ENCODE data around the gene ANGPTL4.
A peak's percentile ranks its signal among the peaks of the same experiment; 100 is the strongest.
"Not testable (repeated sequence)": the region's sequence is repeated elsewhere in the genome, so short reads cannot be mapped to it uniquely, and the experiment has no call there.

Gene ANGPTL4

DNA sequence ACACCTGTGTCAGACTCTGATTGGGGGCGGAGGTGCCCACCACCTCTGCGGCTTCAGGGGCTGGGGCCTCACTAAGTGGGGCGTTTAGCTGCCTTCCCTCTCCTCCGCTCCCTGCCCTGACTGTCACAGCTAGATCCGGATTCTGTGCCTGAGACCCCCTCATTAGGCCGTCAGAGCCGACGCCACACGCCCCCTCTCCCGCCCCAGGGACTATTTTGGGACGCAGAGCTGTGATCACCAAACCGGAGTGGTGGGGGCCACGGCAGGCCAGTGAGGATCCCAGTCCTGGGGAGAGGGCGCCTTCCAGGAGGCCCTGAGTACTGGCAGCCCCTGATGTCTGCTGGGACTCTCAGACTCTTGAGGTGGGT, 21.7 kb upstream of the ANGPTL4 start:
- H3K4me3 Mint-ChIP-seq = no peak overlapping the region
- H3K27me3 Mint-ChIP-seq = peaks cover 42% of the 10 kb centered on the region
- no peak for ATAC-seq
- no peaks in the 10 kb centered on the region for H3K9me3 Mint-ChIP-seq
- H3K36me3 Mint-ChIP-seq (ENCODE audit: low read depth) = no peaks in the 10 kb centered on the region
- no peak overlapping the region for H3K27ac Mint-ChIP-seq
- H3K4me1 Mint-ChIP-seq = peaks cover 3% of the 10 kb centered on the region
- no peak for DNase-seq

DNA sequence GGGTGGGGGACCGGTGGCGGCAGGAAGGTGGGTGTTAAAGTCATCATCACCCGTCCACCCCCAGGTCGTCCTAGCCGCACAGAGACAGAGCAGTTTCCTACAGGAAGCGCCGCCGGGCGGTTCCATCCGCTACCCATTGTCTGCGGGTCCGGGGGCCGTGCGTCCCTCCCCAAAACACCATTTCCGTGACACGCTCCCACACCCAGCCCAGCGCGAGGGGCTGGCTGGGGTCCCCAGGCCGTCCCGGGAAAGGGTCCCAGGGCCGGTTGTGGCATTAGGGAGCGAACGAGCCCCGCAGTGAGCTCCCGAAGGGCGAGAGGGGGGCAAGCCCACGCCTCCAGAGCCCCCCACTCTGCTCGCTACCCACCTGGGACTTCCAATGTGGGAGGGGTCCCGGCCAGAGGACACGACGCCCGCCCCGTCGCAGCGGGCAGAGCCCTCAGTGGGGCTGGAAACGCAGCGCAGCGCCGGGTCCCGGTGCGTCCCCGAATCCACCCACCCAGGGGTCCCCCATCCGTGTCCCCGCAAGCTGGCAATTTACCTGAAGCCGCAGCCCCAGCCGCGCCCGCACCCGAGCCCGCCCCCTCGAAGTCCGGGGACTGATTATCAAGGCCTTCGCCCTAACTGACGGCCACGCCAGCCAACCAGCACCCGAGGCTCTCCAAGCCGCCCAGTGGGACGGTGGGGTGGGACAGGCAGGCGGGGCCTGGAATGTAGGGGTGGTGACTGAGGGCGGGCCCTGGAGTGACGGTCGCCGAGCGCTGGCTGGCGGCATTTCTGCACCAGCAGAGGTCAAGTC, 21.1 kb upstream of the ANGPTL4 start, which contains the start of gene KANK3:
KANK3 (minus strand) TSS at position 579 of the 799 bp plus-strand sequence. CDS start 5,434 bp downstream, outside the sequence.
- Mint-ChIP-seq H3K36me3 (ENCODE audit: low read depth) (no peaks in the 10 kb centered on the region), H3K9me3 (no peaks in the 10 kb centered on the region), H3K27ac (peak within 1 kb of the TSS; percentile 35), H3K4me3 (peak within 1 kb of the TSS; percentile 68), H3K27me3 (peaks cover 36% of the 10 kb centered on the region), H3K4me1 (peaks cover 3% of the 10 kb centered on the region)
- DNase-seq (peak; percentile 97), ATAC-seq (peak; percentile 100)

DNA sequence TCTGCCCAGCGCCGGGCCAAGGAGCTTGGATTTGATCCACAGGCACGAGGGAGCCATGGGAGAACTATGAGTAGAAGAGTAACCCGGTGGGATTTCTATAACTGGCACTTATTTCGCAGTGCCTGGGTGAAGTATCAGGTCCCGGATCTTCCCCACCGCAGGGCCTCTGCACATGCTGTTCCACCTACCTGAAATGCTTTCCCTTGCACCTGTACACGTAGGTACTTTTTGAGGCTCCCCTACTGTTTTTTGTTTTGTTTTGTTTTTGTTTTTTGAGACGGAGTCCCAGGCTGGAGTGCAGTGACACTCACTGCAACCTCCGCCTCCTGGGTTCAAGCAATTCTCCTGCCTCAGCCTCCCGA, 20.5 kb upstream of the ANGPTL4 start:
- Mint-ChIP-seq H3K27ac (peak overlapping the region; percentile 35), H3K36me3 (ENCODE audit: low read depth) (no peaks in the 10 kb centered on the region), H3K4me1 (peaks cover 3% of the 10 kb centered on the region), H3K9me3 (no peaks in the 10 kb centered on the region), H3K4me3 (peak overlapping the region; percentile 68), H3K27me3 (peaks cover 31% of the 10 kb centered on the region)
- no peak for DNase-seq
- no peak for ATAC-seq

DNA sequence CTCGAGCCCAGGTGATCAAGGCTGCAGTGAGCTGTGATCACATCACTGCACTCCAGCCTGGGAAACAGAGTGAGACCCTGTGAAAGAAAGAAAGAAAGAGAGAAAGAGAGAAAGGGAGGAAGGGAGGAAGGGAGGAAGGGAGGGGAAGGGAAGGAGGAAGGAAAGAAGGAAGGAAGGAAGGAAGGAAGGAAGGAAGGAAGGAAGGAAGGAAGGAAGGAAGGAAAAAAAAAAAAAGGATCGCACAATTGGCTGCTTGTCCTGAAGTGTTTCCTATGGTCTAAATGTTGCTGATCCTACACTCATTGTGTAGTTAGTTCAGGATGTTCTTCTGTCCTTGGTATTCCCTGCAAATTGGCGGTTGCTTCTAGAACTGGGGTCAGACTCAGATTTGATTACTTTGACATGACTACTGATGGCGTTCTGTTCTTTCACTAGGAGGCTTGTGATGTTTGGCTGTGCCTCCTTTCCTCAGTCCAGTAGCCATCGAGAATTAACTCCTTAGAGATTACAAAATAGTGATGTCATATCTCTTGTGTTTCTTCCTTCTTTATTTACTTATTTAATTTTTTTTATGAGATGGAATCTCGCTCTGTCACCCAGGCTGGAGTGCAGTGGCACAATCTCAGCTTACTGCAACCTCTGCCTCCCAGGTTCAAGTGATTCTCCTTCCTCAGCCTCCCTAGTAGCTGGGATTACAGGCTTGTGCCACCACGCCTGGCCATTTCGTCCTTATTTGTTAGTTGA, 14.2 kb upstream of the ANGPTL4 start:
- peaks cover 22% of the 10 kb centered on the region for H3K27me3 Mint-ChIP-seq
- H3K4me1 Mint-ChIP-seq; DNase-seq; H3K36me3 Mint-ChIP-seq (ENCODE audit: low read depth); ATAC-seq; H3K9me3 Mint-ChIP-seq; H3K27ac Mint-ChIP-seq; H3K4me3 Mint-ChIP-seq: not testable (repeated sequence)

DNA sequence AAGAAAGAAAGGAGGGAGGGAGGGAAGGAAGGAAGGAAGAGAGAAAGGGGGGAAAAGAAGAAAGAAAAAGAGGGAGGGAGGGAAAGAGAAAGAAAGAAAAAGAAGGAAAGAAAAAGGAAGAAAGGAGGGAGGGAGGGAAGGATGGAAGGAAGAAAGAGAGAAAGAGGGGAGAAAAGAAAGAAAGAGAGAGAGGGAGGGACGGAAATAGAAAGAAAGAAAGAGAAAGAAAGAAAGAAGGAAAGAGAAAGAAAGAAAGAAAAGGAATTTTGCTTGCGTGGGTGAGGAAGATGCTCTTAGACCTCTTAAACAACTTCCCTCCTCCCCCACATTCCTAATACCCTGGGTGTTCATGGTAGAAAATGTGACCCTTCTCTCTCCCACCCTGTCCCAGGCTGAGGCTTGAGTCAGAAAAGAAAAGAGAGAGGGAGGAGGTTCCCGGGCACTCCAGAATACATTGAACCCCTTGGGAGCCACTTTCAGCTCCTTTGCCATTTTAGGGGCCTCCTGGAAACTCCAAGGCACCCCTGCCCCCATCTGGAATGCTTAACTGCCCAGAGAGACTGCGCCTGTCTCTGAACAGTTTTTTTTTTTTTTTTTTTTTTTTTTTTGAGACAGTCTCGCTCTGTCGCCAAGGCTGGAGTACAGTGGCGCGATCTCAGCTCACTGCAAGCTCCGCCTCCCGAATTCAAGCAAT, 11.7 kb upstream of the ANGPTL4 start:
- no peaks in the 10 kb centered on the region for H3K36me3 Mint-ChIP-seq (ENCODE audit: low read depth)

DNA sequence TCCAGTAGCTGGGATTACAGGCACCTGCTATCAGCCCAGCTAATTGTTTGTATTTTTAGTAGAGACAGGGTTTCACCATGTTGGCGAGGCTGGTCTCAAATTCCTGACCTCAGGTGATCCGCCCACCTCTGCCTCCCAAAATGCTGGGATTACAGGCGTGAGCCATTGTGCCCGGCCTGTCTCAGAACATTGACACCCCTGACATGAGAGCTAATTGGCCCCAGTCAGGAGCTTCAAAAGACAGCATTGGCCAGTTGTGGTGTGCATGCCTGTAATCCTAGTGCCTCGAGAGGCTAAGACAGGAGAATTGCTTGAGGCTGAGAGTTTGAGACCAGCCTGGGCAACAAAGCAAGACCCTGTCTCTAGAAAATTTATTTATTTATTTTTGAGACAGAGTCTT, 11.1 kb upstream of the ANGPTL4 start:
- not testable (repeated sequence) for ATAC-seq; H3K27ac Mint-ChIP-seq; H3K36me3 Mint-ChIP-seq (ENCODE audit: low read depth); DNase-seq; H3K9me3 Mint-ChIP-seq; H3K4me3 Mint-ChIP-seq
- H3K4me1 Mint-ChIP-seq = peaks cover 15% of the 10 kb centered on the region
- peaks cover 20% of the 10 kb centered on the region for H3K27me3 Mint-ChIP-seq

More for the DNA sequence above, 11.7 kb upstream of the ANGPTL4 start:
- Mint-ChIP-seq H3K27ac (no peak overlapping the region), H3K4me1 (peaks cover 15% of the 10 kb centered on the region), H3K27me3 (peaks cover 20% of the 10 kb centered on the region), H3K9me3 (no peaks in the 10 kb centered on the region), H3K4me3 (no peak overlapping the region)
- ATAC-seq = no peak
- DNase-seq = no peak

DNA sequence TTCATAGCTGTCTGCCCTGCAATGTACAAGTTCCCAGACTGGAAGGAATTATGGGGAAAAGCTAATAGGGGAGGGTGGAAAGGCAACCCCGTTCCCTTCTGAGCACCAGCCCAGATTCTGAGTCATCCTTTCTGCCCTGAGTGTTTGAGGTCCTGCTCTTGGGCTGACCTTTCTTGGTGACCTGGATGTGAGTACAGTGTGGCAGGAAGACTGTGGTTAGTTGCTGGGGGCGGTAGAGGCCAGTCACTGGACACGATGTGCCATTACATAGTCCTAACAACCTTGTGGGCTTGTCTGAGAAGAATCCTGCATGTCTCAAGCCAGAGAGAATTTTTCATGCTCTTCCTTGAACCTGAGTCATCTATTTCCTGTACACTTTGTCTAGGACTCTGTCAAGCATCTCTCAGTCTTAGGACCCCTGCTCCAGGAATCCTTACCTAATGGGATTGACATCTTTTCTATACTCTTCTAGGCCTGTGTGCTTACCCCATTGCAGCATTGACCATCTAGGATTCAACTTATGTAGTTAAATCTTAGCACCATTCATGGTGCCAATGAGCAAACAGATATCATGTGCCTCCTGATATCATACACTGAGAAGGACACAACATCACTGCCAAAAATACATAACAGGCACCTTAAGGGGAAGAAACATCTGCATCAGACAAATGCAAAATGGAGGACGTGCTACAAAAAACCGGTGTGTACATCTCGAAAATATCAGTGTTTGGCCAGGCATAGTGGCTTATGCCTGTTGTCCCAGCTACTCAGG, 8.1 kb upstream of the ANGPTL4 start:
- no peaks in the 10 kb centered on the region for H3K9me3 Mint-ChIP-seq
- H3K36me3 Mint-ChIP-seq (ENCODE audit: low read depth) = no peaks in the 10 kb centered on the region
- H3K4me3 Mint-ChIP-seq = no peak overlapping the region
- ATAC-seq (peak; percentile 82), DNase-seq (no peak)
- H3K4me1 Mint-ChIP-seq = peaks cover 15% of the 10 kb centered on the region
- peaks cover 22% of the 10 kb centered on the region for H3K27me3 Mint-ChIP-seq
- H3K27ac Mint-ChIP-seq = peak overlapping the region; percentile 34

DNA sequence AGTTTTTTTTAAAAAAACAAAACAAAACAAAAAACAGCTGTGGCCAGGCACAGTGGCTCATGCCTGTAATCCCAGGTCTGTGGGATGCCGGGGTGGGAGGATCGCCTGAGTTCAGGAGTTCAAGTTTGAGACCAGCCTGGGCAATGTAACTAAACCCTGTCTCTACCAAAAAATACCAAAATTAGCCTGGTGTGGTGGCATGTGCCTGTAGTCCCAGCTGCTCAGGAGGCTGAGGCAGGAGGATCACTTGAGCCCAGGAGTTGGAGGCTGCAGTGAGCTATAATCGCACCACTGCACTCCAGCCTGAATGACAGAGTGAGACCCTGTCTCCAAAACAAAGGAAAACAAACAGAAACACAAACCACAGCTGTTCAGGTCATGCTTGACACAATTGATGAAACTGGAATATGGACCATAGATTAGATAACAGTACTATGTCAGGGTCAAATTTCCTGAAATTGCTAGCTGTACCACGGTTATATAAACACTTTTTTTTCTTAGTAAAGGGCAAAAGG, 6.9 kb upstream of the ANGPTL4 start:
- no peak overlapping the region for H3K4me3 Mint-ChIP-seq
- H3K36me3 Mint-ChIP-seq (ENCODE audit: low read depth) = no peaks in the 10 kb centered on the region
- no peak for ATAC-seq
- H3K9me3 Mint-ChIP-seq = no peaks in the 10 kb centered on the region
- H3K4me1 Mint-ChIP-seq = peaks cover 20% of the 10 kb centered on the region
- no peak overlapping the region for H3K27ac Mint-ChIP-seq
- peaks cover 15% of the 10 kb centered on the region for H3K27me3 Mint-ChIP-seq
- DNase-seq = no peak

DNA sequence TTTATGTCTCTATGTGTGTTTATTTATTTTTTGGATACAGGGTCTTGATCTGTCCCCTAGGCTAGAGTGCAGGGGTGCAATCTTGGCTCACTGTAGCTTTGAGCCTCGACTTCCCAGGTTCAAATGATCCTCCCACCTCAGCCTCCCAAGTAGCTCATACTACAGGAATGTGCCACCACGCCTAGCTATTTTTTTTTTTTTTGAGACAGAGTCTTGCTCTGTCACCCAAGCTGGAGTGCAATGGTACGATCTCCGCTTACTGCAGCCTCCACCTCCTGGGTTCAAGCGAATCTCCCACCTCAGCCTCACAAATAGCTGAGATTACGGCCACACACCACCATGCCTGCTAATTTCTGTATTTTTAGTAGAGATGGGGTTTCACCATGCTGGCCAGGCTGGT, 5.0 kb upstream of the ANGPTL4 start:
- Mint-ChIP-seq H3K4me3 (no peak overlapping the region), H3K27ac (no peak overlapping the region), H3K27me3 (peaks cover 22% of the 10 kb centered on the region), H3K36me3 (ENCODE audit: low read depth) (no peaks in the 10 kb centered on the region), H3K4me1 (peaks cover 32% of the 10 kb centered on the region), H3K9me3 (no peaks in the 10 kb centered on the region)
- ATAC-seq (no peak), DNase-seq (no peak)

DNA sequence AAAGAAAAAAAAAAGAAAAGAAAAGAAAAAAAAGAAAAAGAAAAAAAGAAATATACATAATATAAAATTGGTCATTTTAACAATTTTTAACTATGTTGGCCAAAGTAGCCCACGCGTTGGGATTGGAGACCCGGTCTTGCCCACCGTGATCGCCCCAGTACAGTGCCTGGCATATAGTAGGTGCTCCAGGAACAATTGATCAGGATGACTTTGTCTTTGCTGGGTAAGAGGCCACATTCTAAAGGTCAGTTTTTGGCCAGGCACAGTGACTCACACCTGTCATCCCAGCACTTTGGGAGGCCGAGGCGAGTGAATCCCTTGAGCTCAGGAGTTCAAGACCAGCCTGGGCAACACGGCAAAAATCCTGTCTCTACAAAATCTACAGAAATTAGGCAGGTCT, 3.8 kb upstream of the ANGPTL4 start:
- ATAC-seq = no peak
- no peak for DNase-seq
- Mint-ChIP-seq H3K36me3 (ENCODE audit: low read depth) (no peaks in the 10 kb centered on the region), H3K27ac (no peak overlapping the region), H3K4me3 (no peak overlapping the region), H3K4me1 (peaks cover 32% of the 10 kb centered on the region), H3K27me3 (peaks cover 27% of the 10 kb centered on the region), H3K9me3 (no peaks in the 10 kb centered on the region)

DNA sequence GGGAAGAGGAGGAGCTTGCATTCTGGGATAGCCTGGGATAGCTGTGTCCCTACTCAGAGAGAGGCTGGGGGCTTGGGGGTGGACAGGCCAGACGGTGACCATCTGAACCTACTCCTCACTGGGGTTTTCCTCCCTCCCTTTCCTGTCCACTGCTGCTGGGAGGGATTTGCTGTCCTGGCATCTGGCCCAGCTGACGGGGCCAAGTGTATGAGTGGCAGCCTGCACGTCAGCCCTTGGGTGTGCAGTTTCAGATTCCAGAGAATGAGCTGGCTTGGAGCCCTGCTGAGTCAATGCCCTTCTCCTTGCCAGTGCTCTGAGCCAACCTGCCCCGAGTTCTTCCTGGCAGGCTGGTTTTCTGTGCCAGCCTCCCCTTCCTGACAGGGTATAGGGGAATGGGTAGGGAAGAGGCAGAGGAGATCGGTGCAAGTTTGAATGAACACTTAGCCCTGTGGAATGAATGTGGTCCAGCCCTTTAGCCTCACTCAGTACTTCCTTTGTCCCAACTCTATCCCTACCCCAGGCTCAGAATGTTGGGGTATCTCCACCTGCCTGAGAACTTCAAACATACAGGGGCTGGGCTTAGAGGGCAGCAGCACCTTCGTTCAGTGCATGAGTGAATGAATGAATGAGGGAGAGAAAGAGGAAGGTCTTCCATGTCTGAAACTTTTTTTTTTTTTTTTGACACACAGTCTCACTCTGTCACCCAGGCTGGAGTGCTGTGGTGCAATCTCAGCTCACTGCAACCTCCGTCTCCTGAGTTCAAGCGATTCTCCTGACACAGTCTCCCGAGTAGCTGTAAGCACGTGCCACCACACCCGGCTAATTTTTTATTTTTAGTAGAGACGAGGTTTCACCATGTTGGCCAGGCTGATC, 1.8 kb upstream of the ANGPTL4 start:
- H3K4me3 Mint-ChIP-seq = peak overlapping the region; percentile 16
- no peaks in the 10 kb centered on the region for H3K9me3 Mint-ChIP-seq
- peaks cover 22% of the 10 kb centered on the region for H3K4me1 Mint-ChIP-seq
- no peak overlapping the region for H3K27ac Mint-ChIP-seq
- ATAC-seq = peak; percentile 77
- DNase-seq = peak; percentile 51
- peaks cover 45% of the 10 kb centered on the region for H3K27me3 Mint-ChIP-seq
- H3K36me3 Mint-ChIP-seq (ENCODE audit: low read depth) = no peaks in the 10 kb centered on the region

DNA sequence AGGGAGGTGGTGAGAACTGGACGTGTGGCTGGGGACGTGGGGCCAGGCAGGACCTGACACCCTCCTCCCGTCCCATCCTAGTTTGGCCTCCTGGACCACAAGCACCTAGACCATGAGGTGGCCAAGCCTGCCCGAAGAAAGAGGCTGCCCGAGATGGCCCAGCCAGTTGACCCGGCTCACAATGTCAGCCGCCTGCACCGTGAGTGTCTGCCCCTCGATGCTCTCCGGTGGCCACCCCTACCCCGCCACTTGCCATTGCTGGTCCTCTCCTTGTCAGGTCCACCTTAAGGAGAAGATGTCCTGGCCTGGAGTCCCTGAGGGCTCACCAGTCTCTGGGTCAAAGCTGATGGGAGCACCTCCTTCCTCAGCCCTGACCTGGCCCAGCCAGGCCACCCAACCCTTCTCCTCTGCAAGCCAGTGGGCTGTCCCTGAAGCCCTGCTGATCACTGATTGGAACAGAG, 2.2 kb downstream of the ANGPTL4 start:
- Mint-ChIP-seq H3K4me3 (no peak overlapping the region), H3K9me3 (no peaks in the 10 kb centered on the region), H3K27me3 (peaks cover 55% of the 10 kb centered on the region), H3K36me3 (ENCODE audit: low read depth) (peaks cover 1% of the 10 kb centered on the region), H3K27ac (no peak overlapping the region), H3K4me1 (peaks cover 31% of the 10 kb centered on the region)
- ATAC-seq (no peak), DNase-seq (no peak)

DNA sequence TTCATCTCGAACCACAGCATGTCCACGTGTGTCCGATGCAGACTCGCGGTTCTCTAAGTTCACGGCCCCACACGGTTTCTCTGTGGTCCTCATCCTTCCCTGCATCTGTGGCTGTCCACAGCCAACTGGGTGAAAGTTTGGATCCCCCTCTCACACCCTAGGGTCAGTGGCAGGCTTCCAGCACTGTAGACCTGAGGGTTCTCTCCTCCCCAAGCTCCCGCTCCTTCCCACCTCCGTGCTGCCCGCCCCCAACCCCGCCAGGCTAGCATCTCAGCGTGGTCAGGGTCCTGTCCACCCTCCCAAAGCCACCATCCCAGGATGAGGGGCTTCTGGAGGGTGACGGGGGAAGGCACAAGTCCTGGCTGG, 3.0 kb downstream of the ANGPTL4 start:
- no peak for ATAC-seq
- peaks cover 51% of the 10 kb centered on the region for H3K27me3 Mint-ChIP-seq
- no peak for DNase-seq
- no peak overlapping the region for H3K27ac Mint-ChIP-seq
- no peak overlapping the region for H3K4me3 Mint-ChIP-seq
- peaks cover 1% of the 10 kb centered on the region for H3K36me3 Mint-ChIP-seq (ENCODE audit: low read depth)
- H3K4me1 Mint-ChIP-seq = peaks cover 28% of the 10 kb centered on the region
- H3K9me3 Mint-ChIP-seq = no peaks in the 10 kb centered on the region
